ENCODE results near the gene RAB34. TPM values are rescaled to one million over a fixed set of nuclear protein-coding genes. Genes with fewer than 3 reads are reported as not detected.

The RAB34 gene
- total and polyA plus RNA-seq, 9 of the 15 experiments (the other 6 are each of a cell fraction or from before 2014, with no cell fraction given): 0.07 to 3.8 (median 0.46) TPM; not detected in 1

DNA sequence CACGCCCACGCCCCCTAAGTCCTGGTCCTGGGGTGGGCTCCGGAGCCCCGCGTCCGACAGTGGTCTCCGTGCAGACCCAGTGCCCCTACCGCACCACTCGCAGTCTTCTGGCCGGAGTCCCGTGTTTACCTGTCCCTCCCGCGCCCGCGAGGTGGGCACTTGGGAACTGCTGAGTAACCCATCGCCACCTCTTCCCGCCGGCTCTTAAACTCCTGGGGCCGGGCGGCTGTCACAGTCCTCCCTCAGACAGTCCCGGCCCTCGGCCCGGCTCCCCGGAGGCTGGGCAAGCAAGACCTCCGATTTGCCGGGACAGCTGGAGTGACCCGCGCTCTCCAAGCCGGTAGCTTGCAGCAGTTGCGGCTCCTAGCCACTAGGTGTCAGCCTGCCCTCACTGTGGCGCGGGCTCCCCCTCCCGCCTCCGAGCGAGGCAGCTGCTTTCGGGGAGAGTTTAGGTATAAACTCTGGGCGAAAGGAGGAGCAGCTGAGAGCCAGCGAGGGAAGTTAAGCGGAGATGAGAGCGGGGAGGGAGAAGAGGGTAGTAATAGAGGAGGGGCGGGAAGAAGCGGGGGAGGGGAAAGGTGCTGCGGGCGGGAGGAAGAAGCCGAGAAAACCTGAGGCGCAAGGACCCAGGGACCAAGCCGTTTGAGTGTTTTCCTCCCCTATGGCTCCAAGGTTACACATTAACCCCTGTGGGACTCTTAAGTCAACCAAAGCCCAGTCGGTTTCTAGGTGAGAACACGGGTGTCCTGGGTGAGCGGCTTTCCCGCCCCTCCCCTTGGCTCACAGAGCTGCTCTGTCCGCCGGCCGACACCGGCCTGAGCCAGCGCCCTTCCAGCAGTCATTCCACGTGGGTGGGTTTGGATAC lies 9.2 kb upstream of the RAB34 start (continued):
- TF ChIP-seq, protein P1, sequence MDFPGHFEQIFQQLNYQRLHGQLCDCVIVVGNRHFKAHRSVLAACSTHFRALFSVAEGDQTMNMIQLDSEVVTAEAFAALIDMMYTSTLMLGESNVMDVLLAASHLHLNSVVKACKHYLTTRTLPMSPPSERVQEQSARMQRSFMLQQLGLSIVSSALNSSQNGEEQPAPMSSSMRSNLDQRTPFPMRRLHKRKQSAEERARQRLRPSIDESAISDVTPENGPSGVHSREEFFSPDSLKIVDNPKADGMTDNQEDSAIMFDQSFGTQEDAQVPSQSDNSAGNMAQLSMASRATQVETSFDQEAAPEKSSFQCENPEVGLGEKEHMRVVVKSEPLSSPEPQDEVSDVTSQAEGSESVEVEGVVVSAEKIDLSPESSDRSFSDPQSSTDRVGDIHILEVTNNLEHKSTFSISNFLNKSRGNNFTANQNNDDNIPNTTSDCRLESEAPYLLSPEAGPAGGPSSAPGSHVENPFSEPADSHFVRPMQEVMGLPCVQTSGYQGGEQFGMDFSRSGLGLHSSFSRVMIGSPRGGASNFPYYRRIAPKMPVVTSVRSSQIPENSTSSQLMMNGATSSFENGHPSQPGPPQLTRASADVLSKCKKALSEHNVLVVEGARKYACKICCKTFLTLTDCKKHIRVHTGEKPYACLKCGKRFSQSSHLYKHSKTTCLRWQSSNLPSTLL (IDR thresholded peaks at IDR 0.05): no peak
- 0 out of 2 replicates have a peak, but pooled peaks have one; percentile 46 for TF ChIP-seq E2F3 (CRISPR knock-in tag; IDR thresholded peaks at IDR 0.05)
- TF ChIP-seq EHMT2 (IDR thresholded peaks at IDR 0.05): no peak
- TF ChIP-seq SRF (CRISPR knock-in tag; IDR thresholded peaks at IDR 0.05): 0 out of 4 replicates have a peak, but pooled peaks of 1 of the 2 experiments have one; percentile 32
- no peak for TF ChIP-seq THRAP3 (IDR thresholded peaks at IDR 0.05; ENCODE audit: borderline replicate concordance)
- no peak for TF ChIP-seq ZNF77 (CRISPR knock-in tag; IDR thresholded peaks at IDR 0.05)
- no peak for TF ChIP-seq RBM14 (IDR thresholded peaks at IDR 0.05; ENCODE audit: borderline replicate concordance, insufficient read depth, low read depth, low read length)
- TF ChIP-seq KLF6 (CRISPR knock-in tag; IDR thresholded peaks at IDR 0.05; ENCODE audit: borderline replicate concordance): no peak
- TF ChIP-seq PCBP1 (IDR thresholded peaks at IDR 0.05; ENCODE audit: low read depth, low read length, poor library complexity, severe bottlenecking): peak; percentile 31
- TF ChIP-seq, protein P2, sequence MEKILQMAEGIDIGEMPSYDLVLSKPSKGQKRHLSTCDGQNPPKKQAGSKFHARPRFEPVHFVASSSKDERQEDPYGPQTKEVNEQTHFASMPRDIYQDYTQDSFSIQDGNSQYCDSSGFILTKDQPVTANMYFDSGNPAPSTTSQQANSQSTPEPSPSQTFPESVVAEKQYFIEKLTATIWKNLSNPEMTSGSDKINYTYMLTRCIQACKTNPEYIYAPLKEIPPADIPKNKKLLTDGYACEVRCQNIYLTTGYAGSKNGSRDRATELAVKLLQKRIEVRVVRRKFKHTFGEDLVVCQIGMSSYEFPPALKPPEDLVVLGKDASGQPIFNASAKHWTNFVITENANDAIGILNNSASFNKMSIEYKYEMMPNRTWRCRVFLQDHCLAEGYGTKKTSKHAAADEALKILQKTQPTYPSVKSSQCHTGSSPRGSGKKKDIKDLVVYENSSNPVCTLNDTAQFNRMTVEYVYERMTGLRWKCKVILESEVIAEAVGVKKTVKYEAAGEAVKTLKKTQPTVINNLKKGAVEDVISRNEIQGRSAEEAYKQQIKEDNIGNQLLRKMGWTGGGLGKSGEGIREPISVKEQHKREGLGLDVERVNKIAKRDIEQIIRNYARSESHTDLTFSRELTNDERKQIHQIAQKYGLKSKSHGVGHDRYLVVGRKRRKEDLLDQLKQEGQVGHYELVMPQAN (IDR thresholded peaks at IDR 0.05; ENCODE audit: borderline replicate concordance): peak; percentile 89
- TF ChIP-seq, protein P3, sequence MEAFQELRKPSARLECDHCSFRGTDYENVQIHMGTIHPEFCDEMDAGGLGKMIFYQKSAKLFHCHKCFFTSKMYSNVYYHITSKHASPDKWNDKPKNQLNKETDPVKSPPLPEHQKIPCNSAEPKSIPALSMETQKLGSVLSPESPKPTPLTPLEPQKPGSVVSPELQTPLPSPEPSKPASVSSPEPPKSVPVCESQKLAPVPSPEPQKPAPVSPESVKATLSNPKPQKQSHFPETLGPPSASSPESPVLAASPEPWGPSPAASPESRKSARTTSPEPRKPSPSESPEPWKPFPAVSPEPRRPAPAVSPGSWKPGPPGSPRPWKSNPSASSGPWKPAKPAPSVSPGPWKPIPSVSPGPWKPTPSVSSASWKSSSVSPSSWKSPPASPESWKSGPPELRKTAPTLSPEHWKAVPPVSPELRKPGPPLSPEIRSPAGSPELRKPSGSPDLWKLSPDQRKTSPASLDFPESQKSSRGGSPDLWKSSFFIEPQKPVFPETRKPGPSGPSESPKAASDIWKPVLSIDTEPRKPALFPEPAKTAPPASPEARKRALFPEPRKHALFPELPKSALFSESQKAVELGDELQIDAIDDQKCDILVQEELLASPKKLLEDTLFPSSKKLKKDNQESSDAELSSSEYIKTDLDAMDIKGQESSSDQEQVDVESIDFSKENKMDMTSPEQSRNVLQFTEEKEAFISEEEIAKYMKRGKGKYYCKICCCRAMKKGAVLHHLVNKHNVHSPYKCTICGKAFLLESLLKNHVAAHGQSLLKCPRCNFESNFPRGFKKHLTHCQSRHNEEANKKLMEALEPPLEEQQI (IDR thresholded peaks at IDR 0.05): no peak
- TF ChIP-seq PHF8 (IDR thresholded peaks at IDR 0.05; ENCODE audit: borderline replicate concordance, low read length): no peak
- TF ChIP-seq SMARCA4 (IDR thresholded peaks at IDR 0.05): peak; percentile 36; the same call in 1 of the 2 replicates
- no peak for TF ChIP-seq PCBP2 (IDR thresholded peaks at IDR 0.05; ENCODE audit: low read depth, low read length, poor library complexity, severe bottlenecking)
- TF ChIP-seq, protein P4, sequence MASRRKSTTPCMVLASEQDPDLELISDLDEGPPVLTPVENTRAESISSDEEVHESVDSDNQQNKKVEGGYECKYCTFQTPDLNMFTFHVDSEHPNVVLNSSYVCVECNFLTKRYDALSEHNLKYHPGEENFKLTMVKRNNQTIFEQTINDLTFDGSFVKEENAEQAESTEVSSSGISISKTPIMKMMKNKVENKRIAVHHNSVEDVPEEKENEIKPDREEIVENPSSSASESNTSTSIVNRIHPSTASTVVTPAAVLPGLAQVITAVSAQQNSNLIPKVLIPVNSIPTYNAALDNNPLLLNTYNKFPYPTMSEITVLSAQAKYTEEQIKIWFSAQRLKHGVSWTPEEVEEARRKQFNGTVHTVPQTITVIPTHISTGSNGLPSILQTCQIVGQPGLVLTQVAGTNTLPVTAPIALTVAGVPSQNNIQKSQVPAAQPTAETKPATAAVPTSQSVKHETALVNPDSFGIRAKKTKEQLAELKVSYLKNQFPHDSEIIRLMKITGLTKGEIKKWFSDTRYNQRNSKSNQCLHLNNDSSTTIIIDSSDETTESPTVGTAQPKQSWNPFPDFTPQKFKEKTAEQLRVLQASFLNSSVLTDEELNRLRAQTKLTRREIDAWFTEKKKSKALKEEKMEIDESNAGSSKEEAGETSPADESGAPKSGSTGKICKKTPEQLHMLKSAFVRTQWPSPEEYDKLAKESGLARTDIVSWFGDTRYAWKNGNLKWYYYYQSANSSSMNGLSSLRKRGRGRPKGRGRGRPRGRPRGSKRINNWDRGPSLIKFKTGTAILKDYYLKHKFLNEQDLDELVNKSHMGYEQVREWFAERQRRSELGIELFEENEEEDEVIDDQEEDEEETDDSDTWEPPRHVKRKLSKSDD (conservative IDR thresholded peaks at IDR 0.05; ENCODE audit: low read length): 0 out of 2 replicates have a peak, but pooled peaks have one; percentile 37
- TF ChIP-seq CBX5 (IDR thresholded peaks at IDR 0.05; ENCODE audit: borderline replicate concordance, low read depth): peak; percentile 80; the same call in 1 of the 2 replicates
